ENCODE measurements around the gene PAGE2.
"Not testable (repeated sequence)": the region's sequence is repeated elsewhere in the genome, so short reads cannot be mapped to it uniquely, and the experiment has no call there.

PAGE2 gene

DNA sequence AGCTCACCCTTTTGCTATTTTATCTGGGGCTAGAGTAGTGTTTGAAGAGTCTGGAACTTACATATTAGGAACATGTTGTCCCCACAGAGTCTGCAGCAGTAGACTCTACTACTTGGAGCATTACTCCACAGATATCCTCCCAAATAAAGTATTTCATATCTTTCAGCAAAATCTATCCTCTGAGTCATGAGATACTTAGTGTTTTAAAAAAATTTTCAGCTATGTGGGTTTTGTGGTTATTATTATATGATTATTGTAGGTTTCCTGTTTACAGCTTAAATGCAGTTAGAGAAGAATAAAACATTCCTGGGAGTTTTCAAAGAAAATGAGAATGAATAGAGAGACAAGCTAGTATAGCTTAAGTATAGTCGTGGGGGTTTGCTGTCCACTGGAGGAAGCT, 30.9 kb downstream of the PAGE2 start:
- DNase-seq = no peak
- Histone ChIP-seq H3K4me1 (ENCODE audit: control insufficient read depth, insufficient read depth, low read length, poor library complexity, severe bottlenecking) (peaks cover 8% of the 10 kb centered on the region), H3K36me3 (ENCODE audit: control insufficient read depth, insufficient read depth, low read length) (no peaks in the 10 kb centered on the region), H3K4me3 (ENCODE audit: insufficient read depth, low read depth, low read length, poor library complexity, severe bottlenecking) (no peak overlapping the region), H3K27me3 (replicated peaks; ENCODE audit: control insufficient read depth, insufficient read depth, low read length, poor library complexity, severe bottlenecking) (no peaks in the 10 kb centered on the region), H3K27ac (ENCODE audit: insufficient read depth, low read length, poor library complexity, severe bottlenecking) (no peak overlapping the region), H3K9me3 (ENCODE audit: control insufficient read depth, low read length) (no peaks in the 10 kb centered on the region)

DNA sequence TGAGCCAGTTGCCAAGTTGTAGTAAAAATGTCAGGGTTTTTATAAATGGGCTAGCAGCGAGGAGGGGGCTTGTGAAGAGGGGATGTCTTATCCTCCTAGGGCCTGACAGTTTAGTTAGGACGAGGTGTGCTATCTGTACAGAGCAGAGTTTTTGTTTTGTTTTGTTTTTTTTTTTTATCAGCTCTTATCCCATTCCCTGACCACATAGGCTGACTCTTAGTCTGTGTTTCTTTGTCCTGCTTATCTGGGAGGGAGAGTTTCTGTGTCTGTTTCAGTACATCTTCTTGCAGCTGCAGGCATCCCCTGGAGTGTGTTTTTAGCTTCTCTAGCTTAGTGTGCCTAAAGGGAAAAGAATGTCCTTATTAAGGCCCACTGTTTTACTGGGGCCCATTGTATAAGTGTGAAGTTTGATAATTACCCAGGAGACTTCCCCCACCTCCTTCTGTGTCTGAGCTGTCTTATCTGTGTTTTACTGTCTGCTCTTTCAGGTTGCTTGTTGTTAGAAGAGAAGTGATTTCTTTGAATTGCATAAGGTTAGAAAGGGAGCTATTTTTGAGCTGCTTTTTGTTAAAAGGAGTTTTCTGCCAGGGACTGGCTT, 32.0 kb downstream of the PAGE2 start:
- Histone ChIP-seq H3K27ac (ENCODE audit: insufficient read depth, low read length, poor library complexity, severe bottlenecking) (no peak overlapping the region), H3K4me3 (ENCODE audit: insufficient read depth, low read depth, low read length, poor library complexity, severe bottlenecking) (no peak overlapping the region), H3K27me3 (replicated peaks; ENCODE audit: control insufficient read depth, insufficient read depth, low read length, poor library complexity, severe bottlenecking) (no peaks in the 10 kb centered on the region), H3K4me1 (ENCODE audit: control insufficient read depth, insufficient read depth, low read length, poor library complexity, severe bottlenecking) (peaks cover 8% of the 10 kb centered on the region), H3K9me3 (ENCODE audit: control insufficient read depth, low read length) (no peaks in the 10 kb centered on the region), H3K36me3 (ENCODE audit: control insufficient read depth, insufficient read depth, low read length) (no peaks in the 10 kb centered on the region)
- DNase-seq = no peak

DNA sequence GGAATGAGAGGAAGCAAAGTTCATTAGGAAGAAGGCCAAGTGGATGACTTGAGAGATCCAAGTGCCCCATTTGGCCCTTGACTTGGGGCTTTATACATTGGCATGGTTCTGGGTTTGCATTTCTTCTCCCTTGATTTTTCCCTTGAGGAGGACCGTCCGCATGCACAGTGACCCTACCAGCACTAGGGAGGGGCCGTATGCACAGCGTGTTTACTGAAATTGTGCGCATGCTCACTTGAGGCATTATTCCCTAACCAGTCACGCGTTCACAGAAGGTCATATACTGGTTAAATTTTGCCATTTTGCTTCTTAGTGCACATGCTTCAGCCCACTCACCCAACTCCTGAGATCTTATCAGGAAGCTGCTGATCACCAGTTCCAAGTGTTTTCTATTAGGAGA, 35.1 kb downstream of the PAGE2 start:
- no peaks in the 10 kb centered on the region for H3K27me3 ChIP-seq (replicated peaks; ENCODE audit: control insufficient read depth, insufficient read depth, low read length, poor library complexity, severe bottlenecking)
- H3K4me1 ChIP-seq (ENCODE audit: control insufficient read depth, insufficient read depth, low read length, poor library complexity, severe bottlenecking) = peaks cover 8% of the 10 kb centered on the region
- no peak for DNase-seq
- H3K9me3 ChIP-seq (ENCODE audit: control insufficient read depth, low read length) = no peaks in the 10 kb centered on the region
- no peaks in the 10 kb centered on the region for H3K36me3 ChIP-seq (ENCODE audit: control insufficient read depth, insufficient read depth, low read length)
- H3K27ac ChIP-seq (ENCODE audit: insufficient read depth, low read length, poor library complexity, severe bottlenecking) = no peak overlapping the region
- no peak overlapping the region for H3K4me3 ChIP-seq (ENCODE audit: insufficient read depth, low read depth, low read length, poor library complexity, severe bottlenecking)

DNA sequence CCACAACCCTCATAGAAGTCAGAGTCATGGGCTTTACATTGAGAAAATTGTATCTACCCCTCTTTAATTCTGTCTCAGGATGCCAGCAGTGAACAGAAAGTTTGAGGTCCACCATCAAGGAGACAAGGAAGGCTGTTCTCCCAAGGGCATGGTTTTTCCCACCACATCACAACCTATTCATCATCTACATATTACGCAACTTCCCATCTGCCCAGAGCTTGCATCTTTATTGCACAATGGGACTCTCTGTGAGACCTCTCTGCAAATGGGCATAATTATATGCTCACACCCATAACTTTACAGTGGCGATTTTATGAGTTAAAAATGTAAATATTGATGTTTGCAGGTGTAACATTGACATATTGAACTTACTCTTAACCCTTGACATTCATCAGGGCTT, 38.9 kb downstream of the PAGE2 start:
- Histone ChIP-seq H3K4me3 (ENCODE audit: insufficient read depth, low read depth, low read length, poor library complexity, severe bottlenecking) (no peak overlapping the region), H3K27ac (ENCODE audit: insufficient read depth, low read length, poor library complexity, severe bottlenecking) (no peak overlapping the region), H3K9me3 (ENCODE audit: control insufficient read depth, low read length) (no peaks in the 10 kb centered on the region), H3K27me3 (replicated peaks; ENCODE audit: control insufficient read depth, insufficient read depth, low read length, poor library complexity, severe bottlenecking) (no peaks in the 10 kb centered on the region), H3K4me1 (ENCODE audit: control insufficient read depth, insufficient read depth, low read length, poor library complexity, severe bottlenecking) (no peaks in the 10 kb centered on the region), H3K36me3 (ENCODE audit: control insufficient read depth, insufficient read depth, low read length) (no peaks in the 10 kb centered on the region)
- no peak for DNase-seq

DNA sequence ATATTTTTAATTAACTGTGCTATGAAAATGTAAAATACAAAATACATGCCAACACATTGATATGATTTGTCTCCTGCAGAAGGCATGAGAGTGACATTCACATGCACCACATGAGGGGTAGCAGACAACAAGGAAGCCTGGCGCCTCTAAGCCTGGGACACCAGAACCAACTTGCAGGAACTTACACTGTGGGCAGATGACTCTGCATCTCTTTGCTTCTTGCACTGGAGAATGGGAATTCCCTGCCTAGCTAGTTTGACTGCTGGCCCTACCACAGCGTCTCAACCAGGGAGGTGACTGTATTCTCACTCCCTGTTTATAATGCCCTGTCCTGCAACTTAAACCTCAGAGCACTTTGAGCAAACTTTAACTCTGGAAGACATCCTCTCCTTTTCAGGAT, 40.5 kb downstream of the PAGE2 start:
- no peaks in the 10 kb centered on the region for H3K27me3 ChIP-seq (replicated peaks; ENCODE audit: control insufficient read depth, insufficient read depth, low read length, poor library complexity, severe bottlenecking)
- no peaks in the 10 kb centered on the region for H3K4me1 ChIP-seq (ENCODE audit: control insufficient read depth, insufficient read depth, low read length, poor library complexity, severe bottlenecking)
- no peak for DNase-seq

DNA sequence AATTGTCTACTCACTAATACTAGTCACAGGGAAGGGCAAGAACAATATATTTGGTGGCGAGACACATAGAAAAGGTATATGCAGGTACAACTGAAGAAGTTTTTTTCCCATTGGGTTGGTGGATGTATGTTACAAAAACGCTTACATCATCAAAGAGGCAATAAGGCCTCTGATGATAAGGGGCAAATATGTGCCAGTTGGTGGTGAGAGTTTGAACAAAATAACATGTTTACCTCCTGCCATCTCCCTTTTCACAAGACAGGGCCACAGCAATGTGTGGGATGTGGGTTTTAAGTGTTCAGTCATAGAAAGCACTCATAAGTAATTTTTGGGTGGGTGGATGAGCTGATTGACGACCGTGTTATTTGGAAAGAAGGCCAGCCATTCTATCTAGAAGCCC, 41.7 kb downstream of the PAGE2 start:
- DNase-seq = no peak
- H3K36me3 ChIP-seq (ENCODE audit: control insufficient read depth, insufficient read depth, low read length) = no peaks in the 10 kb centered on the region
- H3K27ac ChIP-seq (ENCODE audit: insufficient read depth, low read length, poor library complexity, severe bottlenecking) = no peak overlapping the region
- no peaks in the 10 kb centered on the region for H3K27me3 ChIP-seq (replicated peaks; ENCODE audit: control insufficient read depth, insufficient read depth, low read length, poor library complexity, severe bottlenecking)
- no peaks in the 10 kb centered on the region for H3K4me1 ChIP-seq (ENCODE audit: control insufficient read depth, insufficient read depth, low read length, poor library complexity, severe bottlenecking)
- H3K9me3 ChIP-seq (ENCODE audit: control insufficient read depth, low read length) = no peaks in the 10 kb centered on the region
- H3K4me3 ChIP-seq (ENCODE audit: insufficient read depth, low read depth, low read length, poor library complexity, severe bottlenecking) = no peak overlapping the region

More for the DNA sequence above, 40.5 kb downstream of the PAGE2 start:
- Histone ChIP-seq H3K27ac (ENCODE audit: insufficient read depth, low read length, poor library complexity, severe bottlenecking) (no peak overlapping the region), H3K36me3 (ENCODE audit: control insufficient read depth, insufficient read depth, low read length) (no peaks in the 10 kb centered on the region), H3K4me3 (ENCODE audit: insufficient read depth, low read depth, low read length, poor library complexity, severe bottlenecking) (no peak overlapping the region), H3K9me3 (ENCODE audit: control insufficient read depth, low read length) (no peaks in the 10 kb centered on the region)

DNA sequence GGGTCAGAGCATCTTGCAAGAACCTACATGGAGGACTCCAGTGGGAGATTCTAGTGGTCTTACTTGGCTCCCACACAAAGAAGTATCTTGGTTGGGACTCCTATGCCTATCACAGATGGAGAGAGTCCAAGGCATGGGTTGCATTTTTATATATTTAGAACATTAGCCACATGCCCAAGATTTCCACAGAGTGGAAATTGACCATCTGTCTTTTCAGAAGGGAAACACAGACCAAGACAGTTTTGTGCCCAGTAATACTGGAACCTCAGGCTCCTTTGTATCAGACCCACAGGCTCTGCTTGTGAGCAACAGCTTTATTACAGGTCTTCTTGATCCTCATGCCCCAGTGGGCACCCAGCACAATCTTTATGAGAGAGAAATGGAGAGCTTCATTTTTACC, 43.6 kb downstream of the PAGE2 start:
- no peak for DNase-seq
- Histone ChIP-seq H3K36me3 (ENCODE audit: control insufficient read depth, insufficient read depth, low read length) (no peaks in the 10 kb centered on the region), H3K4me3 (ENCODE audit: insufficient read depth, low read depth, low read length, poor library complexity, severe bottlenecking) (no peak overlapping the region), H3K27ac (ENCODE audit: insufficient read depth, low read length, poor library complexity, severe bottlenecking) (no peak overlapping the region), H3K4me1 (ENCODE audit: control insufficient read depth, insufficient read depth, low read length, poor library complexity, severe bottlenecking) (no peaks in the 10 kb centered on the region), H3K27me3 (replicated peaks; ENCODE audit: control insufficient read depth, insufficient read depth, low read length, poor library complexity, severe bottlenecking) (no peaks in the 10 kb centered on the region), H3K9me3 (ENCODE audit: control insufficient read depth, low read length) (no peaks in the 10 kb centered on the region)

DNA sequence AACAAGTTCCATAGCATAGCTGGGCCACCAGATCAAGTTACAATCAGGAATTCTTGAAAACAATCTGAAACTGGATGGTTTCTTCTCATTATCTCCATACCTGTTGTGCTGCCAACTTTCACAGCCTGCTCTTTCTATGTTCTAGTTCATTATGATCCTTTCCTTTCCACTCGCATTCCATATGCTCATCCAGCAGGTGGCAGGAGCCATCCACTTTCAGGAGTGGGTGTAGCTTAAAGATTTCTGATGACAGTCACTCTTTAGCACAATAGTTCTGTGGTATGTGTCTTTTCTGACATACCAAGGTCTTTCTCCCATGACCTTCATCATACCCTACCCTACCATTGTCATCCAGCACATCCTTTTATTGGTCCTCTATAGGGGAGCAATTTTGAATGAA, 46.4 kb downstream of the PAGE2 start:
- no peak for DNase-seq
- no peak overlapping the region for H3K4me3 ChIP-seq (ENCODE audit: insufficient read depth, low read depth, low read length, poor library complexity, severe bottlenecking)
- no peaks in the 10 kb centered on the region for H3K36me3 ChIP-seq (ENCODE audit: control insufficient read depth, insufficient read depth, low read length)
- no peaks in the 10 kb centered on the region for H3K27me3 ChIP-seq (replicated peaks; ENCODE audit: control insufficient read depth, insufficient read depth, low read length, poor library complexity, severe bottlenecking)
- no peaks in the 10 kb centered on the region for H3K4me1 ChIP-seq (ENCODE audit: control insufficient read depth, insufficient read depth, low read length, poor library complexity, severe bottlenecking)
- no peaks in the 10 kb centered on the region for H3K9me3 ChIP-seq (ENCODE audit: control insufficient read depth, low read length)
- no peak overlapping the region for H3K27ac ChIP-seq (ENCODE audit: insufficient read depth, low read length, poor library complexity, severe bottlenecking)

DNA sequence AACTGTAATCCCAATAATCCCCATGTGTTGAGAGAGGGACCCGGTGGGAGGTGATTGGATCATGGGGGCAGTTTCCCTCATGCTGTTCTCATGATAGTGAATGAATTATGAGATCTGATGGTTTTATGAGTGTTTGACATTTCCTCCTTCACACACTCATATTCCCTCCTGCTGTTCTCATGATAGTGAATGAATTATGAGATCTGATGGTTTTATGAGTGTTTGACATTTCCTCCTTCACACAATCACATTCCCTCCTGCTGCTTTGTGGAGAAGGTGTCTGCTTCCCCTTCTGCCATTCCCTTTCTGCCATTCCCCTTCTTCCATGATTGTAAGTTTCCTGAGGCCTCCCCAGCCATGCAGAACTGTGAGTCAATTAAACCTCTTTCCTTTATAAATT, 52.0 kb downstream of the PAGE2 start:
- not testable (repeated sequence) for H3K4me3 ChIP-seq (ENCODE audit: insufficient read depth, low read depth, low read length, poor library complexity, severe bottlenecking); H3K9me3 ChIP-seq (ENCODE audit: control insufficient read depth, low read length); H3K36me3 ChIP-seq (ENCODE audit: control insufficient read depth, insufficient read depth, low read length); DNase-seq; H3K27me3 ChIP-seq (replicated peaks; ENCODE audit: control insufficient read depth, insufficient read depth, low read length, poor library complexity, severe bottlenecking); H3K4me1 ChIP-seq (ENCODE audit: control insufficient read depth, insufficient read depth, low read length, poor library complexity, severe bottlenecking); H3K27ac ChIP-seq (ENCODE audit: insufficient read depth, low read length, poor library complexity, severe bottlenecking)
